IPS DF 6.9 (cell line): ENCODE results near the gene TOP2B.

ENCODE experiments used
- DNase-seq: peaks from one replicate; pipeline ENCODE4 v3.0.0-alpha.2; 2013; ENCODE audit warnings: low read depth, low spot score
- H3K27ac ChIP-seq: one replicate; pipeline ENCODE4 v1.5.1; 2013; ENCODE audit warnings: low read length, control low read depth
- H3K27me3 ChIP-seq: 2 replicates; pipeline ENCODE4 v1.6.1; 2013; ENCODE audit warnings: mild to moderate bottlenecking, low read length; ENCODE audit not compliant: control insufficient read depth, insufficient read depth
- H3K36me3 ChIP-seq: 2 replicates; pipeline ENCODE4 v1.6.1; 2013; ENCODE audit warnings: low read length; ENCODE audit not compliant: control insufficient read depth, insufficient read depth
- H3K4me1 ChIP-seq: 2 replicates; pipeline ENCODE4 v1.6.1; 2013; ENCODE audit warnings: low read length; ENCODE audit not compliant: control insufficient read depth, insufficient read depth
- H3K4me3 ChIP-seq: 2 replicates; pipeline ENCODE4 v1.5.1; 2013; ENCODE audit warnings: mild to moderate bottlenecking, low read length
- H3K9me3 ChIP-seq: 2 replicates; pipeline ENCODE4 v1.6.1; 2013; ENCODE audit warnings: low read length, inconsistent platforms; ENCODE audit not compliant: control insufficient read depth, insufficient read depth
- WGBS: extraction: QIAGEN DNeasy Blood & Tissue Kit; methylation state at CpG from one replicate; pipeline ENCODE4 v1.1.7; 2013; ENCODE audit warnings: mixed read lengths, missing lambda C conversion rate; ENCODE audit not compliant: insufficient read length, insufficient coverage; 5-methylcytosine and 5-hydroxymethylcytosine counted together

Gene TOP2B

GRCh38 chr3:25620493-25620892, 44.2 kb downstream of the TOP2B start:
- Histone ChIP-seq H3K9me3 (no peaks in the 10 kb centered on the region), H3K27me3 (no peaks in the 10 kb centered on the region), H3K4me1 (no peaks in the 10 kb centered on the region), H3K36me3 (peaks cover 3% of the 10 kb centered on the region; the same call in 1 of the 2 replicates), H3K4me3 (no peak overlapping the region), H3K27ac (no peak overlapping the region)
- no peak for DNase-seq
- WGBS, result 100% methylated on average over 1 of the region's 5 CpGs

- no peak overlapping the region for H3K27ac ChIP-seq
- no peaks in the 10 kb centered on the region for H3K27me3 ChIP-seq
- H3K9me3 ChIP-seq, result no peaks in the 10 kb centered on the region
- no peaks in the 10 kb centered on the region for H3K4me1 ChIP-seq
- DNase-seq, result no peak
- no peak overlapping the region for H3K4me3 ChIP-seq
- H3K36me3 ChIP-seq, result peaks cover 3% of the 10 kb centered on the region; the same call in 1 of the 2 replicates
Measured at GRCh38 chr3:25619382-25619781, 45.3 kb downstream of the TOP2B start.

GRCh38 chr3:25618028-25618427, 46.7 kb downstream of the TOP2B start:
- Histone ChIP-seq H3K36me3 (no peaks in the 10 kb centered on the region; the same call in 1 of the 2 replicates), H3K27me3 (no peaks in the 10 kb centered on the region), H3K4me3 (no peak overlapping the region), H3K4me1 (no peaks in the 10 kb centered on the region), H3K9me3 (no peaks in the 10 kb centered on the region), H3K27ac (no peak overlapping the region)
- DNase-seq, result no peak

- WGBS, result no CpG with 5 or more reads among the region's 5 CpGs
- Histone ChIP-seq H3K27me3 (no peaks in the 10 kb centered on the region), H3K36me3 (no peaks in the 10 kb centered on the region; the same call in 1 of the 2 replicates), H3K9me3 (no peaks in the 10 kb centered on the region), H3K4me1 (no peaks in the 10 kb centered on the region), H3K27ac (no peak overlapping the region), H3K4me3 (no peak overlapping the region)
- DNase-seq, result no peak
Measured at GRCh38 chr3:25611193-25611592, 53.5 kb downstream of the TOP2B start.

- Histone ChIP-seq H3K27me3 (no peaks in the 10 kb centered on the region), H3K9me3 (no peaks in the 10 kb centered on the region), H3K4me1 (no peaks in the 10 kb centered on the region), H3K36me3 (no peaks in the 10 kb centered on the region; the same call in 1 of the 2 replicates), H3K27ac (no peak overlapping the region), H3K4me3 (no peak overlapping the region)
- DNase-seq, result no peak
Measured at GRCh38 chr3:25610779-25611178, 53.9 kb downstream of the TOP2B start.

- no peaks in the 10 kb centered on the region for H3K9me3 ChIP-seq
- no CpG with 5 or more reads among the region's 1 CpG for WGBS
Measured at GRCh38 chr3:25610167-25610566, 54.5 kb downstream of the TOP2B start.

GRCh38 chr3:25604107-25604805, 60.5 kb downstream of the TOP2B start:
- Histone ChIP-seq H3K4me3 (no peak overlapping the region), H3K4me1 (no peaks in the 10 kb centered on the region), H3K36me3 (peaks cover 2% of the 10 kb centered on the region; the same call in 1 of the 2 replicates), H3K27ac (no peak overlapping the region), H3K27me3 (no peaks in the 10 kb centered on the region), H3K9me3 (no peaks in the 10 kb centered on the region)
- no CpG with 5 or more reads among the region's 5 CpGs for WGBS
- no peak for DNase-seq

More at GRCh38 chr3:25610167-25610566, 54.5 kb downstream of the TOP2B start:
- H3K4me1 ChIP-seq, result no peaks in the 10 kb centered on the region
- H3K27ac ChIP-seq, result no peak overlapping the region
- H3K4me3 ChIP-seq, result no peak overlapping the region
- H3K27me3 ChIP-seq, result no peaks in the 10 kb centered on the region
- no peak for DNase-seq
- no peaks in the 10 kb centered on the region; the same call in 1 of the 2 replicates for H3K36me3 ChIP-seq

GRCh38 chr3:25603703-25604102, 61.0 kb downstream of the TOP2B start:
- peaks cover 4% of the 10 kb centered on the region; the same call in 1 of the 2 replicates for H3K36me3 ChIP-seq
- WGBS, result no CpG with 5 or more reads among the region's 1 CpG

GRCh38 chr3:25597535-25598101, 67.1 kb downstream of the TOP2B start:
- no peak overlapping the region for H3K27ac ChIP-seq
- H3K27me3 ChIP-seq, result no peaks in the 10 kb centered on the region
- no peaks in the 10 kb centered on the region for H3K4me1 ChIP-seq
- WGBS, result no CpG with 5 or more reads among the region's 1 CpG
- no peak for DNase-seq
- H3K36me3 ChIP-seq, result peaks cover 5% of the 10 kb centered on the region; the same call in 1 of the 2 replicates
- no peaks in the 10 kb centered on the region for H3K9me3 ChIP-seq
- H3K4me3 ChIP-seq, result no peak overlapping the region

More at GRCh38 chr3:25603703-25604102, 61.0 kb downstream of the TOP2B start:
- H3K9me3 ChIP-seq, result no peaks in the 10 kb centered on the region
- H3K27me3 ChIP-seq, result no peaks in the 10 kb centered on the region
- no peak for DNase-seq
- H3K4me1 ChIP-seq, result no peaks in the 10 kb centered on the region
- H3K27ac ChIP-seq, result no peak overlapping the region
- H3K4me3 ChIP-seq, result no peak overlapping the region

GRCh38 chr3:25594007-25594502, 70.7 kb downstream of the TOP2B start:
- no peaks in the 10 kb centered on the region for H3K27me3 ChIP-seq
- H3K9me3 ChIP-seq, result no peaks in the 10 kb centered on the region
- H3K27ac ChIP-seq, result no peak overlapping the region
- H3K4me3 ChIP-seq, result no peak overlapping the region
- no CpG with 5 or more reads among the region's 1 CpG for WGBS
- no peaks in the 10 kb centered on the region for H3K4me1 ChIP-seq
- H3K36me3 ChIP-seq, result peaks cover 2% of the 10 kb centered on the region; the same call in 1 of the 2 replicates
- no peak for DNase-seq

- Histone ChIP-seq H3K27me3 (no peaks in the 10 kb centered on the region), H3K27ac (no peak overlapping the region), H3K36me3 (no peaks in the 10 kb centered on the region), H3K4me3 (no peak overlapping the region), H3K9me3 (no peaks in the 10 kb centered on the region), H3K4me1 (no peaks in the 10 kb centered on the region)
- no peak for DNase-seq
Measured at GRCh38 chr3:25593001-25593400, 71.7 kb downstream of the TOP2B start.
